ENCODE measurements around the gene NCF1. TPM values are rescaled to one million over a fixed set of nuclear protein-coding genes. Genes with fewer than 3 reads are reported as not detected.

The NCF1 gene
- total RNA-seq, 4 donors from 2014 or later = 0.93 to 5.7 (median 2.3) TPM

Other genes starting within 250 kb of the NCF1 start
- 100 to 1,000 TPM; 116 to 173 (median 154) TPM for gene GTF2I, start 116.3 kb upstream of the NCF1 start, total RNA-seq
- gene GTF2IRD2, start 77.6 kb downstream of the NCF1 start, total RNA-seq = 10 to 100 TPM in 3 of 4 donors, 1 to 10 TPM in 1; 7.9 to 45.6 (median 31.9) TPM
- 10 to 100 TPM in 2 of 4 donors, 1 to 10 TPM in 2; 6.8 to 30.5 (median 14.6) TPM for gene CASTOR2, start 190.7 kb downstream of the NCF1 start, total RNA-seq

All from gastroesophageal sphincter (tissue), 4 donors.